Measurements from ENCODE around the gene TRAK2.

DNA sequence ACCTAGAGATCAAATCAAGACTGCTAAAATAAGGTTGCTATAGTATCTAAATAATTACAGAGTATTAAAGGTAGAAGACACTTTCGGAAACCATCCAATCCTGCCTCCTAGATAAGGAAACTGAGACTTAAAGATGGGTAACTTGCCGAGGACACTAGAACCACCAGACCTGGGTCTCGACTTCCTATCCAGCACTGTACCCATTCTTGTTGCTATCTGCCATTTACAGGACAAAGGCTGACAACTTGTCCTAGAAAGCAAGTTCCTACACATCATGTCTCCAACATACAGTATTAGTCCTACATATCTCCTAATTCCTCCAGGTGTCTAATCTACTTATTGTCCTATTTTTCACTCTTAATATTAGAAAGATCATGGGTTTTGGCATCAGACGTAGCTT, 37.7 kb downstream of the TRAK2 start:
- no peak for TF ChIP-seq CTCF (IDR thresholded peaks at IDR 0.05; ENCODE audit: poor library complexity)
- no peak for TF ChIP-seq EZH2 (IDR thresholded peaks at IDR 0.05; ENCODE audit: borderline replicate concordance)

All from hepatocyte (in vitro differentiated cells).